Measurements from ENCODE around the gene SLC8B1.
A peak's percentile ranks its signal among the peaks of the same experiment; 100 is the strongest.

SLC8B1 gene

GRCh38 chr12:113310489-113310888 lies 24.4 kb downstream of the SLC8B1 start:
- no peak overlapping the region for H3K27ac ChIP-seq
- peak; percentile 43; the same call in 1 of the 2 replicates for TF ChIP-seq CTCF (IDR thresholded peaks at IDR 0.05)
- TF ChIP-seq ZFX (IDR thresholded peaks at IDR 0.05; ENCODE audit: borderline replicate concordance), result no peak

DNA sequence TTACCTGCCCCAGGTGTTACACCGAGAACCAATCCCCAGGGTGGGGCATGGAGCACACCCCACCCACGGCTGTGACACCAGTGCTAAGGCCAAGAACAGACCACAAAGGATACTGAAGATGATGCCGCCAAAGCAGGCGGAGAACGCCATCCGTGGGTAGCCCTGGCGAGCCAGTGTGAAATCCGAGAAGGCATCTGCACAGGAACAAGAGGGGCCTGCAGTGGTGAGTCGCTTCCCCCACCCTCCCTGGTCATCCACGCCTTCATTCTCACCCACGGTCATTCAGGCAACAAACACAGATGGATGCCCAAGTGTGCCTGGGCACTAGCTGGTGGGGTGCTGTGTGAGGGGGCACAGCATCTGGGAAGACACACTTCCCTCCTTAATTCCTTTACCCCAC lies 28.5 kb downstream of the SLC8B1 start:
- no peak for TF ChIP-seq CTCF (IDR thresholded peaks at IDR 0.05)
- no peak for TF ChIP-seq ZFX (IDR thresholded peaks at IDR 0.05; ENCODE audit: borderline replicate concordance)
- H3K27ac ChIP-seq, result no peak overlapping the region

GRCh38 chr12:113305281-113305856 lies 29.5 kb downstream of the SLC8B1 start:
- H3K27ac ChIP-seq, result no peak overlapping the region
- TF ChIP-seq CTCF (IDR thresholded peaks at IDR 0.05) (no peak), ZFX (IDR thresholded peaks at IDR 0.05; ENCODE audit: borderline replicate concordance) (no peak)

GRCh38 chr12:113302886-113303640 lies 31.8 kb downstream of the SLC8B1 start:
- 0 out of 2 replicates have a peak overlapping the region, but pooled peaks have one; percentile 5 for H3K27ac ChIP-seq
- TF ChIP-seq CTCF (IDR thresholded peaks at IDR 0.05) (no peak), ZFX (IDR thresholded peaks at IDR 0.05; ENCODE audit: borderline replicate concordance) (no peak)

GRCh38 chr12:113302466-113302865 lies 32.4 kb downstream of the SLC8B1 start:
- no peak overlapping the region for H3K27ac ChIP-seq
- TF ChIP-seq ZFX (IDR thresholded peaks at IDR 0.05; ENCODE audit: borderline replicate concordance), result no peak
- TF ChIP-seq CTCF (IDR thresholded peaks at IDR 0.05), result no peak

- no peak for TF ChIP-seq CTCF (IDR thresholded peaks at IDR 0.05)
- no peak for TF ChIP-seq ZFX (IDR thresholded peaks at IDR 0.05; ENCODE audit: borderline replicate concordance)
These were observed 33.1 kb downstream of the SLC8B1 start for GRCh38 chr12:113301811-113302210.

GRCh38 chr12:113299619-113300237 lies 35.2 kb downstream of the SLC8B1 start:
- no peak for TF ChIP-seq ZFX (IDR thresholded peaks at IDR 0.05; ENCODE audit: borderline replicate concordance)
- no peak for TF ChIP-seq CTCF (IDR thresholded peaks at IDR 0.05)
- 0 out of 2 replicates have a peak overlapping the region, but pooled peaks have one; percentile 22 for H3K27ac ChIP-seq

More at GRCh38 chr12:113301811-113302210, 33.1 kb downstream of the SLC8B1 start:
- no peak overlapping the region for H3K27ac ChIP-seq
